Neutrophil (primary cell): ENCODE measurements around the gene MTCH1.

Experiments used
- H3K27ac ChIP-seq: fragments of 200-600 bp; sonication (generic); 2 replicates; pipeline ENCODE4 v1.5.1; 2016; ENCODE audit warnings: mild to moderate bottlenecking, moderate library complexity
- H3K27me3 ChIP-seq: fragments of 200-600 bp; sonication (generic); 2 replicates; pipeline ENCODE4 v1.6.0; 2016; ENCODE audit warnings: mild to moderate bottlenecking
- H3K36me3 ChIP-seq: fragments of 200-600 bp; sonication (generic); 2 replicates; pipeline ENCODE4 v1.5.1; 2017
- H3K4me1 ChIP-seq, 2 experiments: fragments of 200-600 bp in 1 of 2; sonication (generic) in 1 of 2; 1 replicate in 1 of 2; 2 replicates in 1 of 2; pipeline versions ENCODE4 v1.5.1 to v1.6.1; 2013 to 2016; ENCODE audit warnings: low read depth in 1 of 2, low read length in 1 of 2, mild to moderate bottlenecking in 1 of 2, moderate library complexity in 1 of 2; ENCODE audit not compliant: control insufficient read depth in 1 of 2, insufficient read depth in 1 of 2
- H3K4me3 ChIP-seq, 2 experiments: fragments of 200-600 bp in 1 of 2; sonication (generic) in 1 of 2; 1 replicate in 1 of 2; 2 replicates in 1 of 2; pipeline ENCODE4 v1.5.1; 2013 to 2016; ENCODE audit warnings: low read depth in 1 of 2, low read length in 1 of 2, mild to moderate bottlenecking in 1 of 2, moderate library complexity in 1 of 2
- H3K9me3 ChIP-seq: fragments of 200-600 bp; sonication (generic); 2 replicates; pipeline ENCODE4 v1.5.1; 2016
- CTCF ChIP-seq: fragments of 200-600 bp; sonication (generic); IDR thresholded peaks from 2 replicates; pipeline ENCODE4 v1.5.1; 2016; ENCODE audit warnings: antibody characterized with exemption

Gene MTCH1

GRCh38 chr6:36985808-36986703, at the start of gene MTCH1:
Gene MTCH1, minus strand, starts transcription at chr6:36986196. Its CDS starts 23 bp downstream, at chr6:36986173.
- H3K9me3 ChIP-seq, result no peaks in the 10 kb centered on the region
- TF ChIP-seq CTCF, result peak; percentile 43
- peaks cover 30 to 34% of the 10 kb centered on the region in 2 experiments for H3K4me1 ChIP-seq
- H3K36me3 ChIP-seq, result peaks cover 5% of the 10 kb centered on the region
- peak within 1 kb of the TSS; percentile 91 for H3K27ac ChIP-seq
- peak within 1 kb of the TSS; percentile 90 to 96 for H3K4me3 ChIP-seq
- H3K27me3 ChIP-seq, result no peaks in the 10 kb centered on the region

GRCh38 chr6:37033819-37034795, 48.1 kb upstream of the MTCH1 start:
- TF ChIP-seq CTCF, result no peak
- H3K4me1 ChIP-seq, result peaks cover 30 to 40% of the 10 kb centered on the region in 2 experiments
- H3K9me3 ChIP-seq, result no peaks in the 10 kb centered on the region
- H3K4me3 ChIP-seq, result no peak overlapping the region
- H3K36me3 ChIP-seq, result no peaks in the 10 kb centered on the region
- peak overlapping the region; percentile 49 for H3K27ac ChIP-seq
- no peaks in the 10 kb centered on the region for H3K27me3 ChIP-seq

- no peaks in the 10 kb centered on the region for H3K36me3 ChIP-seq
- no peak for TF ChIP-seq CTCF
- H3K9me3 ChIP-seq, result no peaks in the 10 kb centered on the region
- no peak overlapping the region for H3K4me3 ChIP-seq
- peaks cover 36 to 41% of the 10 kb centered on the region in 2 experiments for H3K4me1 ChIP-seq
- no peak overlapping the region for H3K27ac ChIP-seq
- no peaks in the 10 kb centered on the region for H3K27me3 ChIP-seq
These were observed 47.3 kb upstream of the MTCH1 start for GRCh38 chr6:37033255-37033654.

GRCh38 chr6:37032239-37032638, 46.2 kb upstream of the MTCH1 start:
- no peak for TF ChIP-seq CTCF
- peaks cover 36 to 42% of the 10 kb centered on the region in 2 experiments for H3K4me1 ChIP-seq
- no peaks in the 10 kb centered on the region for H3K36me3 ChIP-seq
- H3K9me3 ChIP-seq, result no peaks in the 10 kb centered on the region
- H3K4me3 ChIP-seq, result no peak overlapping the region
- H3K27ac ChIP-seq, result no peak overlapping the region
- H3K27me3 ChIP-seq, result no peaks in the 10 kb centered on the region

- H3K36me3 ChIP-seq, result no peaks in the 10 kb centered on the region
- no peak for TF ChIP-seq CTCF
- H3K4me1 ChIP-seq, result peaks cover 36 to 46% of the 10 kb centered on the region in 2 experiments
- peak overlapping the region; percentile 95 for H3K27ac ChIP-seq
- no peaks in the 10 kb centered on the region for H3K9me3 ChIP-seq
- no peaks in the 10 kb centered on the region for H3K27me3 ChIP-seq
- peak overlapping the region in 1 of 2 experiments; percentile 39 for H3K4me3 ChIP-seq
These were observed 44.6 kb upstream of the MTCH1 start for GRCh38 chr6:37030599-37030998.
